Amniotic epithelial cell (primary cell): ENCODE data around the gene C9orf43.
A peak's percentile ranks its signal among the peaks of the same experiment; 100 is the strongest.
"Not testable (repeated sequence)": the region's sequence is repeated elsewhere in the genome, so short reads cannot be mapped to it uniquely, and the experiment has no call there.

Experiments used
- DNase-seq: peaks from one replicate; pipeline ENCODE4 v3.0.0-alpha.2; 2010; ENCODE audit warnings: low read depth

Gene C9orf43

DNA sequence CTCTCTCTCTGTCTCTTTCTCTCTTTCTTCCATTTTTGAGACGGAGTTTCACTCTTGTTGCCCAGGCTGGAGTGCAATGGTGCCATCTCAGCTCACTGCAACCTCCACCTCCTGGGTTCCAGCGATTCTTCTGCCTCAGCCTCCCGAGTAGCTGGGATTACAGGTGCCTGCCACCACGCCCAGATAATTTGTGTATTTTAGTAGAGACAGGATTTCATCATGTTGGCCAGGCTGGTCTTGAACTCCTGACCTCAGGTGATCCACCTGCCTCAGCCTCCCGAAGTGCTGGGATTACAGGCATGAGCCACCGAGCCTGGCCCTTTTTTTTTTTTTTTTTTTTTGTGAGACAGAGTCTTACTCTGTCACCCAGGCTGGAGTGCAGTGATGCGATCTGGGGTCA lies 29.1 kb upstream of the C9orf43 start:
- DNase-seq = not testable (repeated sequence)

DNA sequence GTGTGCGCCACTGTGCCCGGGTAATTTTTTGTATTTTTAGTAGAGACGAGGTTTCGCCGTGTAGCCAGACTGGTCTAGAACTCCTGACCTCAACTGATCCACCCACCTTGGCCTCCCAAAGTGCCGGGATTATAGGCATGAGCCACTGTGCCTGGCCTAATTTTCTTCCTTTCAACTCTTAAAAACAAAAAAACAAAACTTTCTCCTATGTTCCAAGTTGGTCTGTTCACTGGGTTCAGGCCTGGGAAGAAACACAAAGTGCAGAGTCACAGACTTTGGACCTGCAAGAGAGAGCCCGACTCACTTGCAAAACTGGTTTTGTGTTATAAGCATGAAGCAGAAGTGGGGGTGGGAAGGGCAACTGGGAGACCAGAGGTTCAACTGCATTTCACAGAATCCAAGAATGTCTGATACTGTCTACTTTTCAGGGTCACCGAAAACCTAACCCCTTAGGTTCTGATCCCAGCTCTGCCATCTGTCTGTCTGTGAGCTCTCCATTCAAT lies 28.6 kb upstream of the C9orf43 start:
- DNase-seq = no peak

DNA sequence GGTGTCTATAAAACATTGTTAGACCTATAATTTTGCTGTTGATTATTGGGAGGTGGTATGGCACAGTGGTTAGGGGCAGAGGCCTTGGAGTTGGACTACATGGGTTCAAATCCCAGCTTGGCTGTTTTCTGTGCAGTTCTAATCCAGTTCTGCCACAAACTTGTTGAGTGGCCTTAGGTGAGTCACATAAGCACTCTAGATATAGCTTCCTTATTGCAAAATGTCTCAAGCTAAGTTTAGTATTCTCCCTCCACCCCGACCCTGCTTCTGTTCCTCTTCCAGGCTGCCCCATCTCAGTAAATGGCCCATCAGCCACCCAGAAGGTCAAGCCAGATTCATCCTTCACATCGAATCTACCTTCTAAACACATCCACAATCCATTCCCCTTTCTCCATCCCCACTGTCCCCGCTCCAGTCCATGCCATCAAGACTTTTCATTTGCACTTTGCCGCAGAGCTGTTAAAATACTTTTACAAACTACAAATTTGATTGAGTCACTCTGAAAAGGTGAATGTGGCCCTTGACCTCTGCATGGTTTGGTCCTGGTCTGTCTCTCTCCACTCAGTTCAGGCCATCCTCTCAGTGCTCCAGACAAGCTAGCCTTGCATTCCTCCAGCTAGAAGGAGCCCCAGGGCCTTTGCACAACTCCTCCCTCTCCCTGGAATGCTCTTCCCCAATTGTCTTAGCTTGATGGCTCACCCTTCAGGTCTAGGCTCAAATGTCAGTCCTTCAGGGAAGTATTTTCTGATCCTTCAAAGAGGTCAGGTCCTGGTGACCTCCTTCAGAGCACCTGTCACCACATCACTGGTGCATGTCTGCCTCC lies 23.8 kb upstream of the C9orf43 start:
- no peak for DNase-seq

DNA sequence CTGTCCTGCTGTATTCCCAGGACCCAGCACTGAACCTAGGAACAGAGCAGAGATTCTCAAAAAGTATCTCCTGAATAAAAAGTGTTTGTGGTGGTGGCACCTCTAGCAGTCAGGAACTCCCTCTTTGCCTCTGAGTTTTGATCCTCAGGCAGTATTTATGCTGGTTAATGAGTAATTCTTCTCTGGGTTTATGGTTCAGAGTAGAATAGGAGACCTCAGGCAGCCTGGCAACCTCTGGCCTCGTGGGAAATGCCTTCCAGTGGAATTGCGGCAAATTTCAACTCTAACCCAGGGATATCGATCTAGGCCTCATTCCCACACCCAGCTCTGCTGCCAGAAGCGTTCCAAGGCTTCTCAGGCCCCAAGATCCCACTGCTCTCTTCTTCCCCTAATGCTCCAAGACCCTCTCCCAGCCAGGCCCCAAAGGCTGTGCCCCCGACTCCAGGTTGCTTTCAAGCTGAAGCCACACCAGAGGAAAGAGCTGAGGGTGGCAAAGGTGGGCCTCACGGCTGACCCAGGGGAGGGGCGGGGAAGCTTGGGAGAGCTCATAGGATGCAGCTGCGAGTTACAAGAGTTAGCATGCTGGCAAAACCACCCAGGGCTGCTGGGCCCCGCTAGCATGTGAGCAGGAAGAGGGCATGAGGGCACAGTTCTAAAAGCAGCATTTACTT lies 22.9 kb upstream of the C9orf43 start:
- no peak for DNase-seq

DNA sequence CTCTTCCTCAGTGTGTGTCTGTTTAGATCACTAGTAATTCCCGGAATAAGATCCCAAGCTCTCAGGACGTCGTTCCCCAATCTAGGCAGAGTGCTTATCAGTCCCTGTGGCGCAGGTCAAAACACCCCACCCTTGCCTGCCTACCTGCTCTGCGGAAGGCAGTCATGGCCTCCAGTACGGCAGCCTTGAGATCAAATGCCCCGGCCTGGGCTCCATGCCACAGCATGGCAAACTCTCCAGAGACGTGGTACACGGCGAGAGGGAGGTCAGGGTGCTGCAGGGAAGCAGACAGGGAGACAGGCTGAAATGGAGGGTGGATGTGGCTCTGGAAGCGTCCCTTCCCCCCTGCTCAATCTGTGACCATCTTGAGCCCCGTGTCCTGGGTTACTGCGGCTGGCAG lies 21.7 kb upstream of the C9orf43 start:
- no peak for DNase-seq

DNA sequence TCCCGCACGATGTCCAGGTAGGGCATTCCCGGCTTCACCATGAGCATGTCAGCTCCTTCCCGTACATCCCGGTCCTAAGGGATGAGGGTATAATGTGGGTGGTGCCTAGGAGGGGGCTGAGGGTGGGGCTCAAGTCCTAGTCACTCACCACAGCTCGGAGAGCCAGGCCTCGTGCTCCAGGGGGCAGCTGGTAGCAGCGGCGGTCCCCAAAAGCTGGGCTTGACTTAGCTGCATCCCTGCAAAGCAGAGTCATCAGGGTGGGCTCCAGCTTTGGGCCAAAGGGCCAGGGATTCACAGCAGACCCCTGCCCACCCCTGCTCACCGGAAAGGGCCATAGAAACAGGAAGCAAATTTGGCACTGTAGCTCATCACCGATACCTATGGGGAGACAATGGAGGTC lies 21.1 kb upstream of the C9orf43 start:
- no peak for DNase-seq

DNA sequence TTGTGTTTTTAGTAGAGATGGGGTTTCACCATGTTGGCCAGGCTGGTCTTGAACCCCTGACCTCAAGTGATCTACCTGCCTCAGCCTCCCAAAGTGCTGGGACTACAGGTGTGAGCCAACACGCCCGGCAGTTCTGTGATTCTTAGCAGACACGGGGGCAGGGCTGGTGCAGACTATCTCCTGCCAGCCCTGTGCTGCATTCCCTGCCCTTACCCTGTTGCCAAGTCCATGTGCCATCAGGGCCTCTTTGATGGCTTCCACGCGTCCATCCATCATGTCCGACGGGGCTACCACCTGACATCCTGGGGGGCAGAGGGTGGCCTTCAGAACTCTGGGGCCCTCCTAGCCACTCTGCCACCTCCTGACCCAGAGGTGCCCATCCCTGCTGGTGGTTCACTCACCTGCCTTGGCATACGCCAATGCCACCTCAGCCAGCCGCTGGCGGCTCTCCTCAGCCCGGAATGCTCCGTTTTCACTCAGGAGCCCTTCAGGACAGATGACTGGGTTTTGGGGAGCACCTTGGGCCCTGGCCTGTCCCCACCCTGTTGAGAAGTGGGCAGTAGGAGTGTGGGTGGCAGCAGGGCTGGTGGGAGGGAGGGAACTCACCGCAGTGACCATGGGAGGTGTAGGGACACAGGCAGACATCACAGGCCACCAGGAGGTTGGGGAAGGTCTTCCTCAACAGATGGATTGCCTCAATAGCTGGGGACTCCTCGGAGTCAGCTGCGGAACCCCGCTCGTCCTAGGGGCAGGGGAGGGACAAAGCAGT lies 20.2 kb upstream of the C9orf43 start:
- no peak for DNase-seq

DNA sequence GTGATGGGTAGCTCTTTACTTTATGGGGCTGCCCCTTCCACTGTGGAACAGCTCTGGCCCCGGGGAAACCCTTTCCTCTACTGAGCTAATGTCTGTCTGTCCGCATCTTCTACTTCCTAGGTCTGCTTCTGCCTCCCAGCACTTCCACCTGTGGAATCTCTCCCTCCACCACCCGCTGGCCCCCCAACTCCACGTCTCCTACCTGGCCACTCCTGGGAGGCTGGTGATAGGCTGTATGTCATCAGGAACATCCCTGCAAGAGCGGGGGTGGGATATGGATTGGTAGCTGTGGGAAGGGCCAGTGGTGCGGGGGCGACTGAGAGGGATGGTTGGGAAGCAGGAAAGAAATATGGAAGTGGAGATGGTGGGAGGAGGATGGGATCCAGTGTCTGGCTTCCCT lies 18.6 kb upstream of the C9orf43 start:
- DNase-seq = no peak

DNA sequence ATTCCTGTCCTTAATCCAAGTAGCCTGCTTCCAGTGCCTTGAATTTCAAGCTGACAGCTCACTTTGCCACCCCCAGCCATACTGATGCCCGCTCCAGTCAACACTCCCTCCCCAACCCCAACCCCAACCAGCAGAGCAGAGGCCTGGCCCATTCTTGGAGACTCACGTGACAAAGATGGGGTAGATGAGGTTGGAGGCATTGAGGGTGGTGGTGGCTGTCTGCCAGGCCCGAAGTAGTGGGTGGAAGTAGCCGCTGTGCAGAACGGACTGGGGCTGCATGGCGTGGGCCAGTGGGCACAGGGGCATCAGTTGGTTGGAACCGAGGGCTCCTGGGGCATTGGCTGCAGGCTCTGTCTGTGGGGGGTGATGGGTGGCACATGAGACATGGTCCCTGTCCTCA lies 17.3 kb upstream of the C9orf43 start:
- DNase-seq = no peak

DNA sequence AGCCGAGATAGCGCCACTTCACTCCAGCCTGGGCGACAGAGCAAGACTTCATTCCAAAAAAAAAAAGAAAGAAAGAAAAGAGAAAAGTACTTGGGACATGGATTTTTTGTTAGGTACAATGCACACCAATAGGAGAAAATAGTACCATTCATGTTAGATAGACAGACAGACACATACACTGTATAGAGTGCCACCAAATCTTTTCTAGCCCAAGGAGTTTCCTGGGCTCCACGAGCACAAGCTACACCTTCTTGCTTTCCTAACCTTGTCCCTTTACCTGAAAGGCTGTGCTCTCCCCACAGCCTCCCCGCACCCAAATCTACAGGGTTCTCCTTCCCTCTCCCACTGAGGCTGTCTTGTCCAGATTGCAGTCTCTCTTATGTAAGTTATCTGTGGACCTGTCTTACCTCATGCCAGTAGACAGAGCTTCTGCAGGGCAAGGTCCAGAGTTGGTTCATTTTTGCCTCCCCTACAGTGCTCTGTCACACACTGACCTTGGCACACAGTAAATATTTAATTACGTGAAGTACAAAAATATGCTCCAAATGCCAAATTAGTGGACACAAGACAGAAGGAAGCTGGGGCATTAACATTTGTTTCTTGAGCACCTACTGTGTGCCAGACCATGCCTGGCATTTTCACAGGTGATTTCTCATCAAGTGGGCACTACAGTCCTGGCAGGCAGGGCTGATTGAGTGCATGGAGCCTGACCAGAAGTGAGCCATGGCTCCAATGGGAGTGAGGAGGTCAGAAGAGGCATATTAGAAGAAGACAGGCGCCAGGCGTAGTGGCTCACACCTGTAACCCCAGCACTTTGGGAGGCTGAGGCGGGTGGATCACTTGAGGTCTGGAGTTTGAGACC lies 15.3 kb upstream of the C9orf43 start:
- no peak for DNase-seq

DNA sequence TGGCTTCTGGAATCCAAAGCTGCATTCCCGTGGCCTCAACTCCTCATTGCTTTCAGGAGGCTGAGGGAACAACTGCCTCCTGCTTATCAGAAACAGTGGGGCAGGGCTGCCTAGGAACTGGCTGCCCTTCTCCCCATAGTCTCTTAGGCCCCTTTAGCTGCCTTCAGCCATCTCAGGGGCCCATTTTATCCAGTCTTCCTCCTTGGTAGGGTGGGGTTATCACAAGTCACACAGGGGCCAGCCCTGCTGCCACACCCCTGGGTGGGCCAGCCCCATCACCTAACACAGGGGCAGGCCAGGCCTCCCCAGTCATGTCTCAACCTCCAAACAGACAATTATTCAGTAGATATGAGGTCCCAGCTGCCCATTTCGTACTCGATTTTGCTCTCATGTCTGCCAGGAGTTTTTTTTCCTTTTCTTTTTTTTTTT lies 13.3 kb upstream of the C9orf43 start:
- DNase-seq = no peak

DNA sequence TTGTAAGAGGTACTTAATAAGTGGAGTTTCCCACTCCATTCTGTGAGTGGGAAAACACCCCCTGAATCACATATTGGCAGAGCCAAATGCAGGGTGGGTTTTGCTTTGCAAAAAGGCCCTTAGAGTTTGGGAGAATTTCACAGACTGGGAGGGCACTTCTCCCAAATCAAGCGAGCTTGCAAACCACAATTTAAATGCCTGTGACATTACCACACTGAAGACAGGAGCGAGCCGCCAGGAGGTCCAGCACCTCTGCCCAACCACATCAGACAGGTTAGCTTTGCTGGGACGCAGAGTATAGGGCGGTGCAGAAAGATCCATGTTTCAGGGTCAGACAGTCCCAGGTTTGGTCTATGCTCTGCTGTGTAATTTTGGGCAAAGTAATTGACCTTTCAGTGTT lies 11.8 kb upstream of the C9orf43 start:
- DNase-seq = peak; percentile 20

DNA sequence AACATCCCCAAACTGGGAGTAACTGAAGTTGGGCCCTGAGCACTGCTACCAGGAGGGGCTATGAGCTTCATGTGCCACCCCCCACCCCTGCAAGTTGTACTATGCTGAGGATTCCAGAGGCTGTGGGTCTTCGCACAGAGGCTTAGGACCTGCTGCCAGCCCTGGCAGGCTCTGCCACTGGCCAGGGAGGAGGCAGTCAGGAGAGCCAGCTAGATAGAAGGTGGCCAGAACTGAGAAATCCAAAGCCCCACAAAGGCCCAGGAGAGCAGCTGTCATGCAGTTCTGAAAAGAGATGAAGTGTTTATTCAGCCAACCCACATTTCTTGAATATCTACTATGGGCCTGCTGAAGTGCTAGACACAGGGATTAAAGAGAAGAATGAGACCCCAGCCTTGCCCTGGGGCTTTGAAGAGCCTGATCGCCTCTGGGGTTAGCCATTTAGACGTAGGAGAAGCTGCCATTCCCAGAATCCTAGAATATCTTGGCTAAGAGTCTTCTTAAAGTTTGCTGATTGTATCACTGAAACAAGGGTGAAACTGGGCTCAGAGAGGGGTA lies 10.8 kb upstream of the C9orf43 start:
- no peak for DNase-seq

DNA sequence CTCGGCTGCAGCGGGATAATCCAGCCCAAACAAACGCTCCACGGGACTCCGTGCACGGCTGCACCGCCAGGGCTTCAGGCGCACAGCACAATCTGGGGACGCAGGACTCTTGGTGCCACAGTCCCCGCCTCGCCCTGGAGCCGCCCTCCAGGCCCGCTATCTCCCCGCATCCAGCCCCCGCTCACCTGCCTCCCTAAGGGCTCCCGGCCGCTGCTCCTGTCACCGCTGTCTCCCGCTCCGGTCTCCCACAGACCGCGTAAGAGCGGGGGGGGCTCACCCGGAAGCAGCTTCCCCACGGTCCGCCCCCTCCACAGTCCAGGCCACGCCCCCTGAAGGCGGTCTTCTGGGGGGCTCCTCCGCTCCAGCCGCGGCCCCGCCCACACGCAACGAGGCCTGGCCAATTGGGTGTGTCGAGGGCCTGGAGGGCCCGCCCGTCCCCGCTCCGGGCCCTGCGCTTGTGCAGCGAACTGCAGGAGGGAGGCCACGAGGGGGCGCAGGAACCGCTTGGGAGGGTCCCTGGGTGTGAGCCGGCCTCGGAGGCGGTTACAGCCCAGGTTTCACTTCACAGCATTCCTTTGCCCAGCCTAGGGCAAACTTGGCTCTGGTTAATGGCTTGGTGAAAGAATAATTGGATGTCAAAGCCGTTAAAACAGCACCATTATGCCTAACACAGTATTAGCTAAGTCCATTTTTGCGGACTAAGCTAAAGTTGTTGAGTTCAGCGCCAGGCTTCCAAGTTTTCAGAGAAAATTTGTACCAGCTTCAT lies 9.3 kb upstream of the C9orf43 start, which contains the start of gene ALAD:
Gene ALAD, minus strand, starts transcription at position 258 of the 766 bp plus-strand sequence. CDS start 7,725 bp downstream, outside the sequence.
- DNase-seq = peak; percentile 96

DNA sequence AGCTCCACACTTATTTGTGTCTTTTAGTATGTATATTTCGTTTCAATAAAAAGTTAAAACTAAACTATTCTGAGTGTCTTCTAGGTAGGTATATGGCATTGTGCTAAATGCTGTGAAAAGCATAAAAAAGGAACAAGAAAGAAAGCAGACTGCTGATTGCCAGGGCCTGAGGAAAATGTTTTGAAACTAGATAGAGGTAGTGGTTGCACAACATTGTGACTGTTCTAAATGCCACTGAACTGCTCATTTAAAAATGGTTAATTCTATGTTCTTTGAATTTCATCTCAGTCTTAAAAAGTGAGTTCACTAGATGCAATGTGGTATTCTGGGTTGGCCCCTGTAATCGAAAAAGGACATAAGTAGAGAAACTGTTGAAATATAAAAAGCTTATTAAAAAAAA lies 6.9 kb upstream of the C9orf43 start:
- DNase-seq = peak; percentile 51

DNA sequence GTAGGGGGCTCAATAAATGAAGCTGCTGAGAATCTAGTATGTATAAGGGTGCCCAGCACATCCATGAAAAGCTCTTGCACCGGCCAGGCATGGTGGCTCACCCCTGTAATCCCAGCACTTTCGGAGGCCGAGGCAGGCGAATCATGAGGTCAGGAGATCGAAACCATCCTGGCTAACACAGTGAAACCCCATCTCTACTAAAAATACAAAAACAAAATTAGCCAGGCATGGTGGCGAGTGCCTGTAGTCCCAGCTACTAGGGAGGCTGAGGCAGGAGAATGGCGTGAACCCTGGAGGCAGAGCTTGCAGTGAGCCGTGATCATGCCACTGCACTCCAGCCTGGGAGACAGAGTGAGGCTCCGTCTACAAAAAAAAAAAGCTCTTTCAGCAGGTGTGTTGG lies 4.2 kb upstream of the C9orf43 start:
- DNase-seq = not testable (repeated sequence)

DNA sequence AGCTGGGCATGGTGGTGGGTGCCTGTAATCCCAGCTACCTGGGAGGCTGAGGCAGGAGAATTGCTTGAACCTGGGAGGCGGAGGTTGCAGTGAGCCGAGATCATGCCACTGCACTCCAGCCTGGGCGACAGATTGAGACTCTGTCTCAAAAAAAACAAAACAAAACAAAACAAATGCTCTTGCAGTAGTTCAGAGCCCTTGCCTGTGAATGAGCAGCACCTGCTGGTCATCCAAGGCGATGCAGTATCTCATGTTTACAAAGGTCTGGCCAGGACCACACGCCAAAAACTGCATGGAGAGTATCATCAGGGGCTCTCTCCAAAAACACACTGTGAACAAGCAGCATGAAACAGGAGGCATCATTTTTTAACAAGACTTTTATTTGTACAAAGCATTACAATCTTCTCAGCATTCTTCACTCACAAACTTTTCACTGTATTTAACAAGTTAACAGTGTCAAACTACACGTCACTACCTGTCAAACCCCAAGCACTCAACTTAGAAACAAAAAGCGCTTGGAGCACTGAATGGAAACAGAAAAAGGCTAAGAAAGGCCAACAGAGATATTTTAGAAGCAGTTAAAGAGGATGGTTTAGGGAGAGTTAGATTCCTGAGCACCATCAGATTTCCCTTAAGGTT lies 3.6 kb upstream of the C9orf43 start:
- peak; percentile 72 for DNase-seq

DNA sequence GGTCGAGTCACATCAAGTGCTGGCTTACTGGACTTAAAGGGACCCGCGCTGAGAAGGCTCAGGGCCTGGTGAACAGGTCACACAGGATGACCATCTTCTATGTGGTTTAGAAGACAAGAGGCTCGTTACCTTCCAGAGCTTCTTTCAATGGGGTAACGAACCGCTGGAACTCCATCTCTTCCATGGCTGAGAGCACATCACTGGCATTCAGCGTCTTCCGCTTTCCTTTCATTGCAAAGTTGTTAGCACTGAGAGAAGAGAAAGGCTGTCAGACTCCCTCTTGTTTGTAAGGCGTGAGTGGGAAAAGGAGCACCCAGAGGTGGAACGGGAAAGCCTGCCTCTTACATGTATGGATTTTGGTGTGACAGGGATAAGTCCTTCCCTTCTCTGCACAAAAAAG lies 1.1 kb upstream of the C9orf43 start:
- DNase-seq = no peak

DNA sequence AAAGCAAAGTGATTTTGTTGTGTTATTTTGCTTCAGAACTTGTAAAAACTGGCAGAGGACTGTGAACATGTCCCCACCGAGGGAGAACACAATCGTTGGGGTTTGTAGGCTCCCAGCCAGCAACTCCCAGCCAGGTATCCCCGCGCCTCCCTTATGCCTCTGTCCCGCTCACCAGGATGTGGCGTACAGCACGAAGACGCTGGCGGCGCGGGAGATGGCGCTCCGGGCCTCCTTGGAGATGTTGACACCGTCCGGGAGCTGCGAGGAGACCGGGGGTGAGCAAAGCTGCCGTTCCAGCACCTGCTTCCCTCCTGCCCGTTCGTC lies 702 bp upstream of the C9orf43 start:
- DNase-seq = peak; percentile 11

DNA sequence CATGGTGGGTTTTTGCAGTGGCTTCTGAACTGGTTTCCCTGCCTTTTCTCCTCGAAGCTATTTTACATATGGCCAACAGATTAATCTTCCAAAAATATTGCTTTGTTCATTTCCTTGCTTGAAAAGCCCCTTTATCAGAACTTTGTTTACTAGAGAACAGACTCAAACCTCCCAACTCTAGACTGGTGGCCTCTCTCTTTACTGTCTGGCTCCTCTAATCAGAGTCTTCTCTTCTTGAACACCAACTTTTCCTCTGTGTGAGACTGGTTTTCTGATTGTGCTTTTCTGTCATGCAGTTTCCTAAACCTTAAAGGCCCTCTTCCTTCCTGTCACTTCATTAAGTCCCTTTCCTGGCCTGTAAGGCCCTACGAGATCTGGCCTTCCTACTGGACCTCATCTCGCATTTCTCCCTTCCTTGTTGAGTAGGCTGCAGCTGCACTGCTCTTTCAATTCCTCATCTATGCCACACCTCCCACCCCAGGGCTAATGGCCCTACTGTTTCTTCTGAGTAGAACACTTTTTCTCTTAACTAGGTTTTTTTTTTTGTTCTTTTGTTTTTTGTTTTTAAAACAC lies 5.7 kb downstream of the C9orf43 start:
- no peak for DNase-seq
